Naive thymus-derived CD4-positive, alpha-beta T cell (primary cell): ENCODE results near the gene ACAA2. TPM values are rescaled to one million over a fixed set of nuclear protein-coding genes. Genes with fewer than 3 reads are reported as not detected.

ENCODE experiments used
- ATAC-seq: fragments of 150-1000 bp; cut with Tn5 transposase; 2 replicates; pipeline ENCODE4 v1.10.0; 2021; ENCODE audit warnings: mild to moderate bottlenecking, moderate library complexity
- CTCF ChIA-PET: fragments of 350-600 bp; sonication (Branson Sonifier 250); formaldehyde crosslinking; loops from one replicate; lab custom pipeline; 2021; ENCODE audit warnings: antibody characterized with exemption; lab: Charles Lee
- POLR2A ChIA-PET: fragments of 350-600 bp; sonication (Branson Sonifier 250); formaldehyde crosslinking; loops from one replicate; lab custom pipeline; 2021; ENCODE audit warnings: antibody characterized with exemption, inconsistent platforms; lab: Charles Lee
- DNase-seq, 9 donors: peaks; one replicate each; pipeline versions ENCODE4 v3.0.0 to v3.0.0-alpha.2; 2020 to 2022; ENCODE audit warnings: mixed read lengths in 1 of 9
- H3K27ac ChIP-seq: one replicate; pipeline ENCODE4 v1.7.0; 2013; ENCODE audit warnings: mild to moderate bottlenecking, low read depth, low read length, moderate library complexity
- H3K27me3 ChIP-seq, 2 donors: one replicate each; pipeline ENCODE4 v1.7.0; 2013; ENCODE audit warnings: low read length in 2 of 2, mild to moderate bottlenecking in 2 of 2, moderate library complexity in 2 of 2; ENCODE audit not compliant: control insufficient read depth in 2 of 2, insufficient read depth in 2 of 2
- H3K36me3 ChIP-seq, 3 experiments: 1 replicate in 2 of 3; 2 replicates in 1 of 3; pipeline ENCODE4 v1.7.0; 2013; ENCODE audit warnings: low read length in 3 of 3, mild to moderate bottlenecking in 3 of 3, moderate library complexity in 1 of 3; ENCODE audit not compliant: insufficient read depth in 3 of 3, control insufficient read depth in 2 of 3
- H3K4me1 ChIP-seq, 2 donors: one replicate each; pipeline ENCODE4 v1.7.0; 2013; ENCODE audit warnings: low read length in 2 of 2, mild to moderate bottlenecking in 2 of 2, moderate library complexity in 1 of 2; ENCODE audit not compliant: control insufficient read depth in 2 of 2, insufficient read depth in 2 of 2
- H3K4me3 ChIP-seq: 2 replicates; pipeline ENCODE4 v1.7.0; 2013; ENCODE audit warnings: mild to moderate bottlenecking, low read length
- H3K9me3 ChIP-seq, 3 experiments: 1 replicate in 2 of 3; 2 replicates in 1 of 3; pipeline ENCODE4 v1.7.0; 2013; ENCODE audit warnings: low read length in 3 of 3; ENCODE audit not compliant: control insufficient read depth in 2 of 3
- H3K27ac Mint-ChIP-seq, 9 donors: one replicate each; pipeline ENCODE4 v1.8.0; 2020 to 2022; ENCODE audit warnings: mixed read lengths in 9 of 9, mild to moderate bottlenecking in 8 of 9, moderate library complexity in 5 of 9, inconsistent platforms in 2 of 9
- H3K27me3 Mint-ChIP-seq, 5 donors: one replicate each; pipeline ENCODE4 v1.8.0; 2021 to 2022; ENCODE audit warnings: mixed read lengths in 5 of 5, mild to moderate bottlenecking in 1 of 5
- H3K36me3 Mint-ChIP-seq, 5 donors: one replicate each; pipeline ENCODE4 v1.8.0; 2020 to 2022; ENCODE audit warnings: mixed read lengths in 5 of 5, mild to moderate bottlenecking in 3 of 5, inconsistent platforms in 1 of 5
- H3K4me1 Mint-ChIP-seq, 7 donors: one replicate each; pipeline ENCODE4 v1.8.0; 2020 to 2022; ENCODE audit warnings: mixed read lengths in 7 of 7, mild to moderate bottlenecking in 3 of 7, inconsistent platforms in 1 of 7
- H3K4me3 Mint-ChIP-seq, 10 donors: one replicate each; pipeline ENCODE4 v1.8.0; 2020 to 2022; ENCODE audit warnings: mild to moderate bottlenecking in 10 of 10, mixed read lengths in 10 of 10, moderate library complexity in 6 of 10, inconsistent platforms in 2 of 10
- H3K9me3 Mint-ChIP-seq, 11 donors: one replicate each; pipeline ENCODE4 v1.8.0; 2020 to 2022; ENCODE audit warnings: mixed read lengths in 11 of 11, mild to moderate bottlenecking in 4 of 11, inconsistent platforms in 1 of 11, moderate library complexity in 1 of 11
- intact Hi-C, 2 donors: fragments of 100-400 bp; cut with micrococcal nuclease; formaldehyde crosslinking; loops; one replicate each; pipeline ENCODE4 v1.15.1; 2023
- polyA plus RNA-seq, 2 donors: library from polyadenylated mRNA; unstranded; fragments of 300-500 nt; fragmentation: Illumina TruSeq; gene quantifications; one replicate each; pipeline ENCODE4 v1.2.3, GENCODE V29; 2021
- total RNA-seq, 6 experiments: library from RNA in 5 of 6; stranded (reverse) in 5 of 6; gene quantifications; 1 replicate in 5 of 6; 2 replicates in 1 of 6; pipeline ENCODE4 v1.2.3 and lab custom pipeline; 2021 to 2026

The ACAA2 gene
- total and polyA plus RNA-seq, 7 experiments from 2014 or later = 15.4 to 94.7 (median 29.3) TPM

- no peaks in the 10 kb centered on the region for H3K27me3 ChIP-seq
- no peaks in the 10 kb centered on the region for H3K9me3 ChIP-seq
- intact Hi-C loops = no loop called here
- H3K9me3 Mint-ChIP-seq = peaks cover 0 to 6% (median 0%) of the 10 kb centered on the region in 11 donors
- no peaks in the 10 kb centered on the region for H3K36me3 ChIP-seq
- H3K36me3 Mint-ChIP-seq = no peaks in the 10 kb centered on the region
- H3K4me1 Mint-ChIP-seq = peaks cover 0 to 30% (median 18%) of the 10 kb centered on the region in 7 donors
- no peak overlapping the region for H3K27ac Mint-ChIP-seq
- no peak overlapping the region for H3K4me3 Mint-ChIP-seq
- H3K4me3 ChIP-seq = no peak overlapping the region
- ChIA-PET POLR2A (no interaction called here), CTCF (no interaction called here)
- ATAC-seq (no peak), DNase-seq (no peak)
- H3K27ac ChIP-seq = no peak overlapping the region
- peaks cover 7 to 9% of the 10 kb centered on the region in 2 donors for H3K4me1 ChIP-seq
- H3K27me3 Mint-ChIP-seq = peaks cover 0 to 25% (median 4%) of the 10 kb centered on the region in 5 donors
Observed at GRCh38 chr18:49753643-49754042, 59.7 kb downstream of the ACAA2 start.

DNA sequence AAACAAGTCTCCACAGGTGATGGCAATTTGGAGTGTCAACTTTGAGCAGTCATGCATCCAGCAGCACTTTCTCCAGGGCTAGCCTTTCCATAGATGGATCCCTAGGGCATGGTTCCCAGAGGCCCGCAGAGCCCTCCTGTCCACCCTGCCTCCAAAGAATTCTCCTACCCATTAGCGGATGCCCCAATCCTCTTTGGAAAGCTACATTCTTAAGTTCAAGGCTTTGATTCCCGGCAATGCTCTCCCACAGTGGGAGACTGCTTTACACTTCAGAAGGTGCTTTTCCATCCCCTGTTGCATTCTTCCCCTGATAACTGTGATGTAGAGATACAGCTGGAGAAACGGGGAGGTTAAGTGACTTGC is 61.3 kb downstream of the ACAA2 start:
- H3K4me3 ChIP-seq = no peak overlapping the region
- no peak for ATAC-seq
- H3K9me3 Mint-ChIP-seq = peaks cover 0 to 6% (median 0%) of the 10 kb centered on the region in 11 donors
- H3K27ac Mint-ChIP-seq = peak overlapping the region in 2 of 9 donors; percentile 81 to 96
- H3K9me3 ChIP-seq = no peaks in the 10 kb centered on the region
- ChIA-PET POLR2A (no interaction called here), CTCF (no interaction called here)
- no peaks in the 10 kb centered on the region for H3K36me3 Mint-ChIP-seq
- peaks cover 0 to 30% (median 18%) of the 10 kb centered on the region in 7 donors for H3K4me1 Mint-ChIP-seq
- no peak for DNase-seq
- no peaks in the 10 kb centered on the region for H3K36me3 ChIP-seq
- H3K4me1 ChIP-seq = peaks cover 7 to 9% of the 10 kb centered on the region in 2 donors
- H3K4me3 Mint-ChIP-seq = peak overlapping the region in 5 of 10 donors; percentile 34 to 76 (median 60)
- no peak overlapping the region for H3K27ac ChIP-seq
- H3K27me3 ChIP-seq = no peaks in the 10 kb centered on the region
- peaks cover 0 to 29% (median 4%) of the 10 kb centered on the region in 5 donors for H3K27me3 Mint-ChIP-seq
- intact Hi-C loops = no loop called here

DNA sequence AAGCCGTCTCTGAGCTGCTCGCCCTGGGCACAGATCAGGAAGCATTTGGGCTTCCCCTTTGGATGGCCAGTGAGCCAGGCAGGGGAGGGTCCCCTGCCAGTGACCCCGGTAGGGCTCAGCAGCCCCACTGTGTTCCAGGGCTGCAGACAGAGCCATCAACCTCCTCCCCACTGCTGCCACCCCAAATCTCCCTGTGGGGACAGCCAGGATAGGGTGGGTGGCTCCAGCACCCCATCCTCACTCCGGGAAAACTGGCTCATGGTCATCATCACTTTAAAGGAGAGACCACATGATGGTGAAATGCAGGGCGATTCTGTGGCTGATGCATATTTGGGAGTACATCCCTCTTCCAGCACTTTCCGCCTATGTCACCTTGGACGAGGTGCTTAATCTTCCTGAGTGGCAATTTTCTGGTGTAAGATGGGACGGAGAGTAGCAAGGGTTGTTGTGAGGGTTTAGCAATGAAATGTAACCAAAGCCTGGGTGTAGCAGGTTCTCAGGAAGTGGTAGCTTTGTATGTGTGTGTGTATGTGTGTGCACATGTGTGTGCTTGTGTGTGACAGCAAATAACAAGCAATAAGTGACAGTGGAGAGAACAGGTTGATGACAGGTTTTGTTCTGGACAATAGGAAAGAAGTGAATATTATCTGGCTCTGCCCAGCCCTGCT is 61.8 kb downstream of the ACAA2 start:
- ChIA-PET POLR2A (no interaction called here), CTCF (no interaction called here)
- intact Hi-C loops = no loop called here
- ATAC-seq = peak; percentile 57
- Histone ChIP-seq H3K4me3 (no peak overlapping the region), H3K27ac (no peak overlapping the region), H3K9me3 (no peaks in the 10 kb centered on the region), H3K36me3 (no peaks in the 10 kb centered on the region), H3K27me3 (no peaks in the 10 kb centered on the region), H3K4me1 (peaks cover 7 to 9% of the 10 kb centered on the region in 2 donors)
- peak overlapping the region in 4 of 9 donors; percentile 5 to 96 (median 80) for H3K27ac Mint-ChIP-seq
- H3K36me3 Mint-ChIP-seq = no peaks in the 10 kb centered on the region
- peaks cover 0 to 6% (median 0%) of the 10 kb centered on the region in 11 donors for H3K9me3 Mint-ChIP-seq
- peaks cover 0 to 30% (median 18%) of the 10 kb centered on the region in 7 donors for H3K4me1 Mint-ChIP-seq
- DNase-seq = peak in 7 of 9 donors; percentile 28 to 67 (median 51)
- H3K4me3 Mint-ChIP-seq = peak overlapping the region in 8 of 10 donors; percentile 9 to 76 (median 52)
- peaks cover 0 to 29% (median 4%) of the 10 kb centered on the region in 5 donors for H3K27me3 Mint-ChIP-seq

DNA sequence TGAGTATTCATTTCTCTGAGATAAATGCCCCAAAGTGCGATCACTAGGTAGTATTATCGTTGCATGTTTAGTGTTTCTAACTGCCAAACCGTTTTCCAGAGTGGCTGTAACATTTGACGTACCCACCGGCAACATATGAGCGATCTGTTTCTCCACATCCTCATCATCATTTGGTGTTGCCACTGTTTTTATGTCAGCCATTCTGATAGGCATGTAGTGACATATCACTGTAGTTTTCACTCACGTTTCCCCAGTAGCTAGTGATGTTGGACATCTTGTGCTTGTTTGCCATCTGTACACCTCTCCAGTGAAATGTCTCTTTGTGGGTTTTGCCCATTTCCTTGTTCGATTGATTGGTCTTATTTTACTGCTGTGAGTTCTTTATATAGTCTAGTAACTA is 63.8 kb downstream of the ACAA2 start:
- DNase-seq (no peak), ATAC-seq (no peak)
- Mint-ChIP-seq H3K27ac (peak overlapping the region in 1 of 9 donors; percentile 10), H3K4me1 (peaks cover 0 to 30% (median 15%) of the 10 kb centered on the region in 7 donors), H3K4me3 (no peak overlapping the region), H3K9me3 (peaks cover 0 to 6% (median 0%) of the 10 kb centered on the region in 11 donors), H3K27me3 (peaks cover 0 to 24% (median 6%) of the 10 kb centered on the region in 5 donors), H3K36me3 (no peaks in the 10 kb centered on the region)
- Histone ChIP-seq H3K4me1 (peaks cover 7 to 9% of the 10 kb centered on the region in 2 donors), H3K4me3 (no peak overlapping the region), H3K9me3 (no peaks in the 10 kb centered on the region), H3K27ac (no peak overlapping the region), H3K36me3 (no peaks in the 10 kb centered on the region), H3K27me3 (no peaks in the 10 kb centered on the region)
- POLR2A ChIA-PET = no interaction called here
- intact Hi-C loops = loop anchor here in 1 of 2 donors (10.0 kb wide), 1 partner anchor 105 kb away; no protein-coding TSS in a partner anchor
- CTCF ChIA-PET = no interaction called here

GRCh38 chr18:49747876-49748275 is 65.5 kb downstream of the ACAA2 start:
- Mint-ChIP-seq H3K9me3 (peaks cover 0 to 2% (median 0%) of the 10 kb centered on the region in 11 donors), H3K4me3 (no peak overlapping the region), H3K4me1 (peaks cover 0 to 29% (median 15%) of the 10 kb centered on the region in 7 donors), H3K36me3 (no peaks in the 10 kb centered on the region), H3K27me3 (peaks cover 0 to 25% (median 7%) of the 10 kb centered on the region in 5 donors), H3K27ac (no peak overlapping the region)
- Histone ChIP-seq H3K4me1 (peaks cover 7 to 9% of the 10 kb centered on the region in 2 donors), H3K9me3 (no peaks in the 10 kb centered on the region), H3K27me3 (no peaks in the 10 kb centered on the region), H3K36me3 (no peaks in the 10 kb centered on the region), H3K4me3 (no peak overlapping the region), H3K27ac (no peak overlapping the region)
- ChIA-PET POLR2A (no interaction called here), CTCF (no interaction called here)
- intact Hi-C loops = loop anchor here in 1 of 2 donors (10.0 kb wide), 1 partner anchor 107 kb away; no protein-coding TSS in a partner anchor
- no peak for DNase-seq
- no peak for ATAC-seq

DNA sequence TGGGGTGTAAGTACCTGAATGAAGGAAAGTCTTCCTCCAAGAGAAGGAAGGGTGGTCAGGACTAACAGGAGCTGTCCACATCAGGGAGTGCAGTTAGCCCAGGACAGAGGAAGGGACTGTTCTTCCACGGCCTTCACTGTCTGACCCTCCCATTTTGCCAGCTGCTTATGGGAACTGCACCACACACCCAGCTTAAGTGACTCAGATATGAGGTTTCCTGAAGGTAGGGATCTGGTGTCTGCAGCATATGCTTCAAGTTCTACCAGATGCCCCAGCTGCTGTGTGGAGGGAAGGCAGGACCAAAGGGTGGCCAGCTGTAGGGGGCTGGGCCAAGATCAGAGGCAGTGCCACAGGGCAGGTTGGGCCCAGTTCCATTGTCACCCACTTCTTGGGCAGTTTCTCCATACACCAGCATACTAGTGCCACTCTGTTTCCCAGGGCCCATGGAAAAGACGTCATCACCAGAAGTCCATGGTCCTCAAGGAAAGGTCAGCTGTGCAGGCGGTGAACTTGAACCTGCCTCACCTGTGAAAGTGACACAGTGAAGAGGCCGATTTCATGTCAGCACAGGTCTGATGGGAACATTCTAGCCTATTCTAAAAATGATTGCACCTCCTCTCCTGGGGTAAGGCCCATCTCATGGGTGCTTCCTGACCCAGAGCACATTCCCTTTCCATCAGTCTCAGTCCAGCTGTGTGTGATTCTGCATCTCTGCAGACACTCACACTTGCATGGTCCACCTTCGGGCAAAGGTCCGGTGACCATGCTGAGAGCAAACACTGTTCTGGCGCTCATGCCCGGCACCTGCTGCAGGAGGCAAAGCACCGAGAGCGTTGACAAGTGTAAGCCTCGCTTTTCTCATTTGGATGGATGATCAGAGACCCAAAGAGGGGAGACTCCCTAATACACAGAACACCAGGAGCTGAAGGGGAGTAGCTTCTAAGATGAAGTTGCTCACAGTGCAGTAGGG is 68.0 kb downstream of the ACAA2 start:
- H3K9me3 Mint-ChIP-seq = peaks cover 0 to 3% (median 0%) of the 10 kb centered on the region in 11 donors

More for the DNA sequence above, 68.0 kb downstream of the ACAA2 start:
- ChIA-PET CTCF (no interaction called here), POLR2A (no interaction called here)
- intact Hi-C loops = loop anchor here in 1 of 2 donors (10.0 kb wide), 1 partner anchor 109 kb away; no protein-coding TSS in a partner anchor
- no peak for ATAC-seq
- peaks cover 5 to 22% (median 16%) of the 10 kb centered on the region in 5 donors for H3K27me3 Mint-ChIP-seq
- Histone ChIP-seq H3K9me3 (no peaks in the 10 kb centered on the region), H3K4me1 (no peaks in the 10 kb centered on the region), H3K27ac (no peak overlapping the region), H3K36me3 (no peaks in the 10 kb centered on the region), H3K27me3 (no peaks in the 10 kb centered on the region), H3K4me3 (no peak overlapping the region)
- no peak overlapping the region for H3K27ac Mint-ChIP-seq
- H3K4me3 Mint-ChIP-seq = no peak overlapping the region
- H3K36me3 Mint-ChIP-seq = no peaks in the 10 kb centered on the region
- no peak for DNase-seq
- peaks cover 0 to 7% (median 0%) of the 10 kb centered on the region in 7 donors for H3K4me1 Mint-ChIP-seq
